Stomach (tissue), 4 donors: Measurements from ENCODE around the gene MRPL18.
"Not testable (repeated sequence)": the region's sequence is repeated elsewhere in the genome, so short reads cannot be mapped to it uniquely, and the experiment has no call there.

ENCODE experiments used
- EP300 ChIP-seq: sonication (generic); formaldehyde crosslinking; IDR thresholded peaks from one replicate; pipeline ENCODE4 v1.6.1; 2017; ENCODE audit warnings: antibody characterized with exemption
- POLR2A ChIP-seq, 4 donors: fragments of 450-650 bp; IDR thresholded peaks; one replicate each; pipeline ENCODE4 v1.6.1; 2016; ENCODE audit warnings: antibody characterized with exemption in 4 of 4, control low read depth in 2 of 4, mild to moderate bottlenecking in 1 of 4, moderate library complexity in 1 of 4
- POLR2AphosphoS5 ChIP-seq, 3 donors: sonication (generic); formaldehyde crosslinking; IDR thresholded peaks; one replicate each; pipeline ENCODE4 v1.6.1; 2016; ENCODE audit warnings: antibody characterized with exemption in 3 of 3
- TF ChIP-seq, protein P1 (sequence below), 7 experiments: fragments of 450-650 bp in 4 of 7; fragments of 200-600 bp in 3 of 7; sonication (generic) in 3 of 7; IDR thresholded peaks; one replicate each; pipeline ENCODE4 v1.5.1; 2016 to 2019; ENCODE audit warnings: antibody characterized with exemption in 7 of 7, control low read depth in 2 of 7, mild to moderate bottlenecking in 1 of 7

GRCh38 chr6:159748127-159748526 lies 42.1 kb upstream of the MRPL18 start:
- TF ChIP-seq, protein P1, sequence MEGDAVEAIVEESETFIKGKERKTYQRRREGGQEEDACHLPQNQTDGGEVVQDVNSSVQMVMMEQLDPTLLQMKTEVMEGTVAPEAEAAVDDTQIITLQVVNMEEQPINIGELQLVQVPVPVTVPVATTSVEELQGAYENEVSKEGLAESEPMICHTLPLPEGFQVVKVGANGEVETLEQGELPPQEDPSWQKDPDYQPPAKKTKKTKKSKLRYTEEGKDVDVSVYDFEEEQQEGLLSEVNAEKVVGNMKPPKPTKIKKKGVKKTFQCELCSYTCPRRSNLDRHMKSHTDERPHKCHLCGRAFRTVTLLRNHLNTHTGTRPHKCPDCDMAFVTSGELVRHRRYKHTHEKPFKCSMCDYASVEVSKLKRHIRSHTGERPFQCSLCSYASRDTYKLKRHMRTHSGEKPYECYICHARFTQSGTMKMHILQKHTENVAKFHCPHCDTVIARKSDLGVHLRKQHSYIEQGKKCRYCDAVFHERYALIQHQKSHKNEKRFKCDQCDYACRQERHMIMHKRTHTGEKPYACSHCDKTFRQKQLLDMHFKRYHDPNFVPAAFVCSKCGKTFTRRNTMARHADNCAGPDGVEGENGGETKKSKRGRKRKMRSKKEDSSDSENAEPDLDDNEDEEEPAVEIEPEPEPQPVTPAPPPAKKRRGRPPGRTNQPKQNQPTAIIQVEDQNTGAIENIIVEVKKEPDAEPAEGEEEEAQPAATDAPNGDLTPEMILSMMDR (IDR thresholded peaks at IDR 0.05): not testable (repeated sequence)
- not testable (repeated sequence) for TF ChIP-seq POLR2A (IDR thresholded peaks at IDR 0.05); POLR2AphosphoS5 (IDR thresholded peaks at IDR 0.05); EP300
